ENCODE results near the gene MFSD6L.

- no peak for TF ChIP-seq POLR2A (IDR thresholded peaks at IDR 0.05)
- TF ChIP-seq CTCF (IDR thresholded peaks at IDR 0.05), result no peak
Observed at GRCh38 chr17:8781776-8782175, 17.4 kb downstream of the MFSD6L start.
